ENCODE results near the gene ZNF32.

Gene ZNF32

DNA sequence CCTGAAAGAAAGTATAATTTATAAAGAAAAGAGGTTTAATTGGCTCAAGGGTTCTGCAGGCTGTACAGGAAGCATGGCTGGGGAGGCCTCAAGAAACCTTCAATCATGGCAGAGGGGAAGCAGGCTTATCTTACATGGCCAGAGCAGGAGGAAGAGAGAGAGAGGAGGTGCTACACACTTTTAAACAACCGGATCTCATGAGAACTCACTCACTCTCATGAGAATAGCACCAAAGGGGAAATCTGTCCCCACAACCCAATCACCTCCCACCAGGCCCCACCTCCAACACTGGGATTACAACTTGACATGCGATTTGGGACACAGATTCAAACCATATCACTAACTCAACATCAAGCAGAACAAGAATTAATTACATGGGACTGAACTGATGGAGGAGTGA is 49.3 kb downstream of the ZNF32 start:
- 94% methylated on average over 2 of the region's 2 CpGs for WGBS

GRCh38 chr10:43598446-43598845 is 50.2 kb downstream of the ZNF32 start:
- no peak overlapping the region for H3K27ac ChIP-seq (ENCODE audit: low read depth, low read length)
- H3K4me1 ChIP-seq (ENCODE audit: insufficient read depth, low read length), result no peaks in the 10 kb centered on the region
- no peak overlapping the region for H3K9ac ChIP-seq (ENCODE audit: low read depth, low read length)
- WGBS, result 85% methylated on average over 2 of the region's 2 CpGs
- peaks cover 1% of the 10 kb centered on the region; the same call in 1 of the 2 replicates for H3K27me3 ChIP-seq (ENCODE audit: insufficient read depth, low read length)
- no peaks in the 10 kb centered on the region for H3K36me3 ChIP-seq (ENCODE audit: insufficient read depth, low read length)
- peaks cover 9% of the 10 kb centered on the region for H3K9me3 ChIP-seq (ENCODE audit: insufficient read depth, low read depth, low read length)
- H3K4me3 ChIP-seq (ENCODE audit: low read length), result no peak overlapping the region

More for the DNA sequence above, 49.3 kb downstream of the ZNF32 start:
- Histone ChIP-seq H3K27ac (ENCODE audit: low read depth, low read length) (no peak overlapping the region), H3K9me3 (ENCODE audit: insufficient read depth, low read depth, low read length) (peaks cover 9% of the 10 kb centered on the region), H3K36me3 (ENCODE audit: insufficient read depth, low read length) (no peaks in the 10 kb centered on the region), H3K27me3 (ENCODE audit: insufficient read depth, low read length) (peaks cover 2% of the 10 kb centered on the region; the same call in 1 of the 2 replicates), H3K4me3 (ENCODE audit: low read length) (no peak overlapping the region), H3K9ac (ENCODE audit: low read depth, low read length) (no peak overlapping the region), H3K4me1 (ENCODE audit: insufficient read depth, low read length) (no peaks in the 10 kb centered on the region)

DNA sequence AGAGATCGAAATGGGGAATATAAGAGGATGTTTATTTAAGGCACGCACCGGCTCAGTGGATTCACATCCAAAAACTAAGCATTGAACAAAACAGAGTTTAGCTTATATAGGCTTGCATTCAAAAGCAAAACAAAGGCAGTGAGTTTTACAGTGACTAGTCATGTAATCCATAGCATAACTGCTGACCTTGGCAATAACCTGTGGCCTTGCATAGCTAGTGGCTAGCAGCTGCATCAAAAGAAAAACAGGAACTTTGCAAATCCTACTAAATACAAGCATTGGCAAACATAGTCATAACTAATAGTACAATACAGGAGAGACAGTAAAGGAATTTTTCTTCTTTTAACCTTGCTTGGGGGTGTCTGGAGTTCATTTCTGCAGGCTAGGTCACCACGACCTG is 52.1 kb downstream of the ZNF32 start:
- no peaks in the 10 kb centered on the region for H3K4me1 ChIP-seq (ENCODE audit: insufficient read depth, low read length)
- no peaks in the 10 kb centered on the region for H3K36me3 ChIP-seq (ENCODE audit: insufficient read depth, low read length)
- peaks cover 12% of the 10 kb centered on the region for H3K9me3 ChIP-seq (ENCODE audit: insufficient read depth, low read depth, low read length)
- no peak overlapping the region for H3K4me3 ChIP-seq (ENCODE audit: low read length)
- H3K27ac ChIP-seq (ENCODE audit: low read depth, low read length), result no peak overlapping the region
- no peak overlapping the region for H3K9ac ChIP-seq (ENCODE audit: low read depth, low read length)
- H3K27me3 ChIP-seq (ENCODE audit: insufficient read depth, low read length), result no peaks in the 10 kb centered on the region
- 91% methylated on average over 4 of the region's 4 CpGs for WGBS

GRCh38 chr10:43595739-43596298 is 52.9 kb downstream of the ZNF32 start:
- Histone ChIP-seq H3K36me3 (ENCODE audit: insufficient read depth, low read length) (no peaks in the 10 kb centered on the region), H3K27me3 (ENCODE audit: insufficient read depth, low read length) (no peaks in the 10 kb centered on the region), H3K9ac (ENCODE audit: low read depth, low read length) (no peak overlapping the region), H3K27ac (ENCODE audit: low read depth, low read length) (no peak overlapping the region), H3K4me1 (ENCODE audit: insufficient read depth, low read length) (no peaks in the 10 kb centered on the region), H3K4me3 (ENCODE audit: low read length) (no peak overlapping the region), H3K9me3 (ENCODE audit: insufficient read depth, low read depth, low read length) (peaks cover 11% of the 10 kb centered on the region)
- 86% methylated on average over 6 of the region's 7 CpGs for WGBS

- no peaks in the 10 kb centered on the region for H3K27me3 ChIP-seq (ENCODE audit: insufficient read depth, low read length)
- no peaks in the 10 kb centered on the region for H3K4me1 ChIP-seq (ENCODE audit: insufficient read depth, low read length)
- no peaks in the 10 kb centered on the region for H3K36me3 ChIP-seq (ENCODE audit: insufficient read depth, low read length)
- no peak overlapping the region for H3K4me3 ChIP-seq (ENCODE audit: low read length)
- no peak overlapping the region for H3K9ac ChIP-seq (ENCODE audit: low read depth, low read length)
- H3K27ac ChIP-seq (ENCODE audit: low read depth, low read length), result no peak overlapping the region
- peaks cover 11% of the 10 kb centered on the region; the same call in 1 of the 2 replicates for H3K9me3 ChIP-seq (ENCODE audit: insufficient read depth, low read depth, low read length)
- 78% methylated on average over 8 of the region's 8 CpGs for WGBS
Observed at GRCh38 chr10:43594944-43595589, 53.6 kb downstream of the ZNF32 start.
